ENCODE data around the gene VPS16.
"Not testable (repeated sequence)": the region's sequence is repeated elsewhere in the genome, so short reads cannot be mapped to it uniquely, and the experiment has no call there.

VPS16 gene

DNA sequence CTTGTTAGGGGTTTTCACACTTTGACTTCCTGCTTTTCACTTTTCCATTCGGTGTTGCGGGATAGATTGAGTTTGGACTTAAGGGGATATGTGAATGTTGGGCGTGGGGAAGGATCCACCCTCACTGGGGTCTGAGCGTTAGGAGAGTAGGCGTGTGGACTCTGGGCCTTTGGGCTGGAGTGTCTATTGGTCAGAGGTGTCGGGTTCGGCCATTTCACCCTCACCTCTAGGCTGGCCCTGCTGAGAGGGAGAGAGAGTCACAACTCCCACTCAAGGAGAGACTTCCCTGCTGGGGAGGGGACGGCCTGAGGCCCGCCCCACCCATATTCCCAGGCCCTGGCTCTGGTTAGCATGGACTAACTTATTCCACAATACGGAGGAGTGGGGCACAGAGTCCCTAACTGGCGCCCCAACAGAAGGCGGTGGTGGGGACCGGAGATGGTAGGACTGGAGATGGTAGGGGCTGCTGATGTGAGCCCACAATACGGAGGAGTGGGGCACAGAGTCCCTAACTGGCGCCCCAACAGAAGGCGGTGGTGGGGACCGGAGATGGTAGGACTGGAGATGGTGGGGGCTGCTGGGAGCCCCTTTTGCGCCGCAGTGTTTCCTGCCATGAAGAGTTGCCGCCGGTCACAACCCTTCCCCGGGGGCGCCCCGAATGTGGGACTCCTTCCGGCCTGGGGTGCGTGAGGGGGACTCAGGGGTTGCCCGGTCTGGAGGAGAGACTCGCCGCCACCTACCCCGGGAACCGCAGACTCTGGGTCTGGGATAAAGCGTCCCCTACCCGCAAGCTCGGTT is 31.3 kb downstream of the VPS16 start:
- no peak for DNase-seq (ENCODE audit: low spot score)

DNA sequence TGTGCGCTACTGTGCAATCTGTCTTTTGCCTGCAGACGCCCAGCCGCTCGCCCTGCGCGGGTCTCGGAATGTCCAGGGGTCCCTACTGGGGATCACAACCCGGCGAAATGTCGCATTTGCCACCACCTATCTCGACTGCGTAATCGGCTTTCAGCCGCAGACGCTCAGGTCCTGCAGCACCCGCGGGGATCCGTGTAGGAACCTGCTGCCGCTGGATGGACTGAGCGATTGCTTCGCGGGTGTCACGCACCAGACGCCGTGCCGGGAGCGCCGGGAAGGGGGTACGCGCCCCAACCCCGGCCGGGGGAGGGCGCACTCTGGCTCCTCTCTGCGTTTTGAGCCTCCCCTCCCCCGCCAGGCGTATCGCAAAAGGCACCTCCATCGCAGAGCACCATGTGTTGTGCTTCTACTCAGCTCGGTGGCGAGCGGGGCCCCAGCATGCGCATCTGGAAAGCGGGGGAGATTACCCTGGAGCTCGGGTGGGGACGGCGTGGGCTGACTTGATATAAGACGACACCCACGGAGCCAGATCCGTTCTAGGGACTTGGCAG is 32.0 kb downstream of the VPS16 start:
- peak; percentile 56 for DNase-seq (ENCODE audit: low spot score)

DNA sequence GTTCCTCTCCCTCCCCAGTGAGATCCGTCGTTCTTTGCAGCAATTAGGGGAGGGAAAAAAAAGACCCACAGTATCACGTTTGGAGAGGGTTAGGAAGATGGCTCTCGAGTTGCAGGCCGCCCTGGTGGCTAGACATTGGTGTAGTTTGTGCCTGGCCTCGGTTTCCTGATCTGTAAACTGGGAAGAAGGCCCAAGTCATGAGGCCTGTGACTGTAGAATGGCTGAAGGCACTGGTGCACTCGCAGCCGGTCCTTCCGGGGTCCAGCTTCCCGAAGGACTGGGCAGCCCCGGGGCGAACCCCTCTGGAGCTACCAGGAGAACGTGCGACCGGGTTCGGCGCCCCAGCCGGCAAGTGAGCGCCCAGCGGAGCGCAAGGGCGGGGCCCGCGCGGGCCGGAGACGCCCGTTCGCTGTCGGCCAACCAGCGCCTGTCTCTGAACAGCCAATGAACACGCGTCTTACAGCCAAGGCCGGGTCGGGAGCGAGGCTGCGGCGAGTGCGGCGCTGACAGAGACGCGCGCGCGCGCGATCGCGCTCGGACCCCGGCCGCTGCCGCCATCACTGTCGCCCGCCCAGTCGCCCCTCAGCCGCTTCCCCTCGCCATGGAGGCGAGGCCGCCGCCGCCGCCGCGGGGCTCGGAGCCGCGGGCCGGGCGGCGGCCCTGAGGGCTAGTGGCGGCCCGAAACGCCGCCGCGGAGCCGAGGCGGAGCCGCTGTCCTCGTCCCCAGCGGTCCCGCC is 32.6 kb downstream of the VPS16 start, which contains the start of gene PTPRA:
PTPRA (plus strand) TSS at position 472 of the 737 bp plus-strand sequence. CDS start 90,797 bp downstream, outside the sequence.
- peak; percentile 98 for DNase-seq (ENCODE audit: low spot score)

DNA sequence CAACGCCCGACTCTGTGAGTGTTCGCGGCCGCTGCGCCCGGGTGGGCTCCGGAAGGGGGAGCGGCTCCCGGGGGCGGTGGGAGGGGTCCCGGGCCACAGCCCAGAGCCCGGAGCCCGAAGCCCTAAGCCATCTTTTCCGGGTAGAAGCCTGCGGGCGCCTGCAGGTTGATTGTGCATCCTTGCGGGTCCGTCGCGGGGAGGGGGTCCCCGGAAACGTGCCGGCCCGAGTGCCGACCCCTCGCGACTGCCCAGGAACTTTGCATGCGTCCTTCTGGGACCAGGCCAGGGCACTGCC is 33.1 kb downstream of the VPS16 start:
- no peak for DNase-seq (ENCODE audit: low spot score)

DNA sequence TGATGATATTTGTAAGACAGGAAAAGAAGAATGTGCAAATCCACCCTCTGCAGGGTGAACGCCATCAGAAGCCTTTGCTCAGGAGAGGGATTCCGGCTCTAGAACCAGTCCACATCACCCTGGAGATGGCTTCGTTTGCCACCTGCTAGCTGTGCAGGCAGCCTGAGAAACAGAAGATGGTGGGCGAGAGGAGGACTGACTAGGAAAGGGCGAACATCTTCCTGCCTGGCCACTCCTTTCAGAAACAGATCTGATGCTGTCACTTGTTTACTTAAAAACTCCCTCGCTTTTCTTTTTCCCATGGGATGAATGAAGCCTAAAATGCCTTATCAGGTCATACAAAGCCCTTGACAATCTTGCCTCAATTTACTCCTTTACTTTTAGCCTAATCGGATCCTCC is 33.9 kb downstream of the VPS16 start:
- no peak for DNase-seq (ENCODE audit: low spot score)

DNA sequence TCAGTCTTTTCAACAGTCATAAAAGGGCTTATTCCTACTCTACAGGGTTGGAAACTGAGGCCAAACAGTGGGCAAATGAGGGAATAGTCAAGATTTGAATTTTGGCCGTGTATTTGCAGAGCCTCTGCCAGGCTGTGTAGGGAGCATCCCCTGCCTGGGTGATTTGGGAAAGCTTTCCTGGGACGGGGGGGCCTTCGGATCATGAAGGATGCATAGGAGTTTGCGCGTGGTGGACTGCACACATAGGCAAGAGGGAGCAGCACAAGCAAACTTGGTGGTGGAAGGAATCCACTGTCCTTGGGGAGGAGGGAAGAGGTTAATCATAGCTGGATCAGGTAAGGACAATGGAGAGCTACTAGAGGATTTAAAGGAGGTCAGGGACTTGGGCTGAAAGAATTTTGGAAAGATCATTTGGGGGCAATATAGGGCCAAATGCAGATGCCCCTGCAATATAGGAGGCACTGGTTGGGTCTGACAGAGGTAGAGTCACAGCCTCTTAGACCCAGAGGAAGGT is 35.2 kb downstream of the VPS16 start:
- no peak for DNase-seq (ENCODE audit: low spot score)

DNA sequence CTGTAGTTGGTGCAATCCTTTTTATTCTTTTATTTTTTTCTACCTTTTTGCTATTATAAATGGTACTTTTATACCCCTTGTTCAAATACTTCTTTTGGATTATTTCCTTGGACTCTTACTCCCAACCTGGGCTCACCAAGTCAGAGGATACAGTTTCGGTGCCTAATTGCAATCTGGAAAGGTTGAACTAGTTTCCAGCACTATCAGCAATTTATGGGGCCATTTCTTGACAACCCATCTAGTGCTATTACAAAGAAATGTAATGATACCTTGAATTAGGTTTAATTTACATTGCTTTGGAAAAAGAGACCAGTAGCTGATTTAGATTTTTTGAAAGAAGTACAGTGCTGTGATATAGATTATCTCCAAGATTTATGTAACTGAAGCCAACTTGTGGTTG is 38.0 kb downstream of the VPS16 start:
- no peak for DNase-seq (ENCODE audit: low spot score)

DNA sequence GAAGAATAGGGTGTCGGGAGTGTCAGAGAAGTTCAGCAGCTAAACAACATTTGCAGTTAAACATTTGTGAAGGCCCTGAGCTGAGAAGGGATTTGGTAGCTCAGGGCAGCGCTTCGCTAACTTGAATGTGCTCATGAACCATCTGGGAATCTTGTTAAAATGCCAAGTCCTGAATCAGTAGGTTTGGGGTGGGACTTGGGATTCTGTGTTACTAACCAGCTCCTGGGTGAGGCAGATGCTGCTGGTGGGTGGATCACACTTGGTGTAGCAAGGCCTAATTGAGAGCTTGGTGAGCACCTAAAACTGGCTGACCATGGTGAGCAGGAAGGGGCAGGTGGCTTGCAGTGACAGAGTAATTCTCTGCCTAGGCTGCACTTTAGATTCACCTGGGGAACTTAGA is 38.6 kb downstream of the VPS16 start:
- DNase-seq (ENCODE audit: low spot score) = peak; percentile 83

DNA sequence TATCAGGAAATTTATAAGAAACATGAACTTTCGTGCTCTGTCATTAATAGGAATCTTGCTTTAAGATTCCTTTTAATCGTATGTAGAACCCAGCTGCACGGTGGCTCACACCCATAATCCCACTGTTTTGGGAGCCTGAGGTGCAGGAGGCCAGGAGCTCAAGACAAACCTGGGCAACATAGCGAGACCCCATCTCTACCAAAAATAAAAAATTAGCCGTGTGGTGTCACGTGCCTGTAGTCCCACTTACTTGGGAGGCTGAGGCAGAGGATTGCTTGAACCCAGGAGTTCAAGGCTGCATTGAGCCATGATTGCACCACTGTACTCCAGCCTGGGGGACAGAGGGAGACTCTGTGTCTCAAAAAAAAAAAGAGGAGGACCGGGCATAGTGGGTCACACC is 40.1 kb downstream of the VPS16 start:
- no peak for DNase-seq (ENCODE audit: low spot score)

DNA sequence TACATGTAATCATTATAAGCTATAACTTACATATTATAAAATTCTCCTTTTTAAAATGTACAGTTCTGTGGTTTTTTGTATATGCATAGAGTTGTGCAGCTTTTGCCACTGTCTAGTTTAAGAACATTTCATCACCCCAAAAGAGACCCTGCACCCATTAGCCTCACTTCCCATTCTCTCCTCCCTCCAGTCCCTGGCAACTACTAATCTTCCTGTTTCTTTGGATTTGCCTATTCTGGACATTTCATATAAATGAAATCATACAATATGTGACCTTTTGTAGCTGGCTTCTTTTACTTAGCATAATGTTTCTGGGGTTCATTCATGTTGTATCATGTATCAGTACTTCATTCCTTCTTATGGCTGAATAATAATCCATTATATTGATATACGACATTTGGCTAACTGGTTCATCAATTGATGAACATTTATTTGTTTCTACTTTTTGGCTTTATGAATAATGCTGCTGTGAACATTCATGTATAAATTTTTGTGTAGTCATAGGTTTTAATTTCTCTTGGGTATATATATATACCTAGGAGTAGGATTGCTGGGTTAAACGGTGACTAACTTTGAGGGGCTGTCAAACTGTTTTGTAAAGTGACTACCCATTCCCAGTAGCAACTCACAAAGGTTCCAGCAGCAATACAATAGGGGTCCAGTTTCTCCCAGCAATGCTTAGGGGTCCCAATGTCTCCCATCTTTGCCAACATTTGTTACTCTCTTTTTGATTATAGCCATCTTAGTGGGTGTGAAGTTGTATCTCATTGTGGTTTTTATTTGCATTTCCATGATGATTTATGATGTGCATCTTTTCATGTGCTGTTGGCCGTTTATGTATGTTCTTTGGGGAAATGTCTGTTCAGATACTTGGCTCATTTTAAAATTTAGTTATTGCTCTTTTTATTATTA is 43.4 kb downstream of the VPS16 start:
- DNase-seq (ENCODE audit: low spot score) = no peak

DNA sequence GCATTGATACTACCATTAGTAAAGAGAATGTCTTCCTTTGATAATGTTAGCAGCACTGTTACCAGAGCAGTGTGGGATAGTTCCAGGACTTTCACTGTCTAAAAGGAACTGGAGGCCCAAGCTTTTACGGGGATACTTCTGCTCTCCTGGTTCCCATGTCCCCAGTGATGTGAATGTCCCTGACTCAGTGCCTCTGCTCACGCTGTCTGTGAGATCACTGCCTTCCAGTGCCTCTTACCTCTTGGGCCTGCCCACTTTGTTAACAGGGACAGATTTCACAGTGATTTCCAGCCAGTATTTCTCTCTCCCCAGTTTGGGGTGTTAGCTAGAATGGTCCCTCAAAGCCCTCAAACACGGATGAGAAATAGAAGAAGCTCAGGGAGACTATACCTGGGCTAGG is 47.2 kb downstream of the VPS16 start:
- DNase-seq (ENCODE audit: low spot score) = no peak

DNA sequence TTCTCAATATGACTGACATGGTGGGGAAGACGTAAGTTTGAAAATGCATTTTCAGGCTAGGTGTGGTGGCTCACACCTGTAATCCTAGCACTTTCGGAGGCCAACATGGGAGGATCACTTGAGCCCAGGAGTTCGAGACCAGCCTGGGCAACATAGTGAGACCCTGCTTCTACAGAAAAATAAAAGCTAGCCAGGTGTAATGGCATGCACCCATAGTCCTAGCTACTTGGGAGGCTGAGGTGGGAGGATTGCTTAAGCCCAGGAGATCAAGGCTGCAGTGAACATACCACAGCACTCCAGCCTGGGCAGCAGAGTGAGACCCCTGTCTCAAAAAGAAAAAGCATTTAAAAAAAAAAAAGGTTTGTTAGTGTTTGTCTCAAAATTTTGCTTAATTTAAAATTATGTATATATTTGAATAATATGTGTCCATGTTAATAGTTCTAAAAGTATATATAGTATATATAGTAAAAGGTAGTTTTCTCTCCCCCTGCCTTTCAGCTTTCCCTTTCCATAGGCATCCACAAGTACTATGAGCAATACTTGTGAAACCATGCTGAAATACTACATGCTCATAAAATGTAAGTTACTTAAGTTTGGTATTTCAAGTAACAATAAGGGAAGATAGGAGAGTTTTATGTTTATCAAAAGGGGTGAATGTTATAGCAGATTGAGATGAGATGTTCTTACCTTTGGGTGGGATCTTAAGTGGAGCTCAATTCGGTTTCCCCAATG is 47.8 kb downstream of the VPS16 start:
- no peak for DNase-seq (ENCODE audit: low spot score)

DNA sequence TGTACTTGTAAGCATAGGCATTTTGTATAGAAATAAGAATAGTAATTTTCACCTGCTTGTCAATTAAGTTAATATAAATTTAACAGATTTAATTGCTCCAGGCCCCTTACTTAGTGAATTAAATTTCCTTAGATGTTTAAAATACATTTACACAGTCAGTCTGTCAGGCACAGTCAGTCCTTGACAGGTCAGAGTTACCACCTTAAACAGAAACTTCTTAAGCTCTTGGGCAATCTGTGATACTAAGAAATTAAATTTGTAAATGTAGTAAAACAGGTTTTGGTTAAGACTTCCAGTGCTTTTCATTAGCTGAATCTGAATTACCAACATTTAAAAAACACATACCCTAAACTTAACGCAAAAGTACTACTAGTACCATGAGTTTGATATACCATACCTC is 48.7 kb downstream of the VPS16 start:
- DNase-seq (ENCODE audit: low spot score) = no peak

DNA sequence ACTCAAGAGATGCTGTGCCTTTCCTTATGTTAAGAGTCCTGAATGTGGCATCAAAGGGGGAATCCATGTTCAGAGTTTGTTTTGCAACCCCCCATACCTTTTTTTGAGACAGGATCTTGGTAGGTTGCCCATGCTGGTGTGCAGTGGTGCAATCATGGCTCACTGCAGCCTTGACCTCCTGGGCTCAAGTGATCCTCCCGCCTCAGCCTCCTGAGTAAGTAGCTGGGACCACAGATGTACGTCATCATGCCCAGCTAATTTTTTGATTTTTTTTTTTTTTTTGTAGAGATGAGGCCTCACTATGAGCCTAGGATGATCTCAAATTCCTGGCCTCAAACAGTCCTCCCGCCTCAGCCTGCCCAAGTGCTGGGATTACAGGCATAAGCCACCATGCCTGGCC is 49.3 kb downstream of the VPS16 start:
- DNase-seq (ENCODE audit: low spot score) = no peak

DNA sequence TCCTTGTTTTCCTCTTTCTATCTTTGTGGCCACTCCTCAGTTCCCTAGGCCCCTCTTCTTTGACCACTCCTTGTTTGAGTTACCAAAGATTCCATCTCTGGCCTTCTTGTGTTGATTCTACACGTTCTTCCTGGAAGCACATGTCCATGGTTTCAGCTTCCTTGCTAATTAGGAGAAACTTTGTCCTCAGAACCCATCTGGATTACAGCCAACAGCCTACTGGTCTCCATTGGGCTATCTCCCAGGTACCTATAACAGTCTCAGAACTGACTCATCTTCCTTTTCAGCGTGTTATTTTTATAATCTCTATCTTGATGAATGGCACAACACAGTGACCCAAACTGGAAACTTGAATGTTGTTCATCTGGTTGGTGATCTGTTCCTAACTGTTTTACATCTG is 50.2 kb downstream of the VPS16 start:
- DNase-seq (ENCODE audit: low spot score) = no peak

DNA sequence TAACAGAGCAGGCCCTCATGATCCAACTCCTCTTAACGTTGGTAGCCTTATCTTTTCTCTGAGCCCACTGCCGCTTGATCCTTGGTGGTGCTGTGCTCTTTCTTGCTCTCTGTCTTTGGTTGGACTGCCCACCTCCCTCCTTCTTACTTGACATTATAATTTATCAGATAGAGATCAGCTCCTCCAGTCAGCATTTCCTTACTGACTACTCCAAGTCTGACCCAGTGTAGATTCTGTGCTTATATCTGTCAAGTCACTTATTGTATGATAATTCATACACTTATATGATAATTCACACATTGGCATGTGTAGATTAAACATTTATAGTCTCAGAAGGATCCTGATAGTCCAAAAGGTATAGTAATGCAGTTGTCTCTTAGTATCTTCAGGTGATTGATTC is 50.8 kb downstream of the VPS16 start:
- no peak for DNase-seq (ENCODE audit: low spot score)

DNA sequence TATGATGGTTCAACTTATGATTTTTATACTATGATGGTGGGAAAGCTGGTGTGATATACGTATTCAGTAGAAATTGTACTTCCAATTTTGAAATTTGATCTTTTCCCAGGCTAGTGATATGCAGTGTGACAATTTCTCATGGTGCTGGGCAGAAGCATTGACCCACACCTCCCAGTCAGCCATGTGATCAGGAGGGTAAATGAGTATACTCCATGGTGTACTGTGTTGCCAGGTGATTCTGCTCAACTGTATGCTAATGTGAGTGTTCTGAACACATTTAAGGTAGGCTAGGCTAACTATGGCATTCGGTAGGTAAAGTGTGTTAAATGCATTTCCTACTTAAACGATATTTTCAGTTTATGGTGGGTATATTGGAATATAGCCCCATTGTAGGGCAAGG is 51.8 kb downstream of the VPS16 start:
- no peak for DNase-seq (ENCODE audit: low spot score)

DNA sequence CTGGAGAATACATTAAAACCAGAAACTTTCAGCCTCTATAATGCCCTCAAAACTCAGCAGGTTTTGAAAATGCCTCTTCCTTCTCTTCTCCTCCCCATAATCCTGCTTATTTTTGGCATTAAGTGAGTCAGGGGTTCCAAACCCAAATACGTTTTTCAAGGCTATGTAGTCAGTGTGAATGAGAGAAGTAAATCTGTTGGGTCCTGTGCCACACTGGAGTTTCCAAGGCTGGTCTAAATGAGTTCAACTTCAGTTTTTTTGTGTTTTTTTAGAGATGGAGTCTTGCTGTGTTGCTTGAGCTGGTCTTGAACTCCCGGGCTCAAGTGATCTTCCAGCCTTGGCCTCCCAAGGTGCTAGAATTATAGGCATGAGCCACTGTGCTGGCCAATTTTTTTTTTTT is 53.7 kb downstream of the VPS16 start:
- no peak for DNase-seq (ENCODE audit: low spot score)

DNA sequence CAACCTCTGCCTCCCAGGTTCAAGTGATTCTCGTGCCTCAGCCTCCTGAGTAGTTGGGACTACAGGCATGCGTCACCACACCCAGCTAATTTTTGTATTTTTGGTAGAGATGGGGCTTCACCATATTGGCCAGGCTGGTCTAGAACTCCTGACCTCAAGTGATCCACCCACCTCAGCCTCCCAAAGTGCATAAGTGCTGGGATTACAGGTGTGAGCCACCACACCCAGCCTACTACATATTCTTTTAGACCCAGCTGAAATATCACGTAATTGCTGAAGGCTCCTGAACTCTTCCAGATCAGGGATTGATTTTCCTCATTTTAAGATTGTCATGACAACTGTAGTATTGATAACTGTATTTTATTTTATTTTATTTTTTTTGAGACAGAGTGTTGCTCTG is 54.6 kb downstream of the VPS16 start:
- DNase-seq (ENCODE audit: low spot score) = not testable (repeated sequence)

DNA sequence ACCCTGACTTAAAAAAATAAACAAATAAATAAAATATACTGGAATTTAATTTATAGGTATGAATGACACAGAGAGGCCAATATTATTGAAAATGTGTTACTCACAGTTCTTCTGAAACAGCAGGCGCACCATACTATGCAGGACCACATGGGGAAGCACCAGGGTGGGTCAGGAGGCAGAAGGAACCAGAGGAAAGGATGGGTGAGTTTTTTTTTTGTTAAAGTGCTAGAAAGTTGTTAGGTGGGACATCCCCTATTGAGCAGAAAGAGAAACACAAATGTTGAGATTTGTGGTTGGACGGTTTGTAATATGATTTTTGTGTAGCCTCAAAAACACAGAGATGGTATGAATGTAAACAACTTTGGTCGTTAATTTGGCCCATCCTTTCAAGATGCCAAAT is 58.7 kb downstream of the VPS16 start:
- DNase-seq (ENCODE audit: low spot score) = no peak

DNA sequence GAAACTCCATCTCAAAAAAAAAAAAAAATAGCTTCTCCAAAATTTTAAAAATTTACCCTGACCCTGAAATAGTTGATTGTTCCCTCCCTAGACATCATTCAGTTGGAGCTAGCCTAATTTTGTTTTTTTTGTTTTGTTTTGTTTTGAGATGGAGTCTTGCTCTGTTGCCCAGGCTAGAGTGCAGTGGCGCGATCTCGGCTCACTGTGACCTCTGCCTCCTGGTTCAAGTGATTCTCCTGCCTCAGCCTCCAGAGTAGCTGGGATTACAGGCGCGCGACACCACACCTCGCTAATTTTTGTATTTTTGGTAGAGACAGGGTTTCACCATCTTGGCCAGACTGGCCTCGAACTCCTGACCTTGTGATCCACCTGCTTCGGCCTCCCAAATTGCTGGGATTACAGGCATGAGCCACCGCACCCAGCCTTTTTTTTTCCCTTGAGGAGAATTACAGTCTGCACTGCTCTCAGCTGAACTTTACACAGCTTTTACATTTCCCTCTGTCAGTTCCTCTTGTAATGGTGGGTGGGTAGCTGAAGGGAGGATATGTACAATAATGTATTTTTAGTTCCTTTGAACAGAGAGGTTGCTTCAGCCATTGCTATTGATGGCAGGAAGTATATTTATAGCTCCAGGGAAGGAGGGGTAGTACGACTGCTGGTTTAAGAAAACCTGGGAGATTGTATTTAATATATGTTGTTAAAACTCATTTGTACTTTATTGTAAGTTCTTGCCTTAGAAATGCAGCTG is 60.5 kb downstream of the VPS16 start:
- no peak for DNase-seq (ENCODE audit: low spot score)

Data from AG08396 (cell line).